GM19395 (cell line): Measurements from ENCODE around the gene TASP1.
A peak's percentile ranks its signal among the peaks of the same experiment; 100 is the strongest.
"Not testable (repeated sequence)": the region's sequence is repeated elsewhere in the genome, so short reads cannot be mapped to it uniquely, and the experiment has no call there.

Source experiments
- ATAC-seq: cut with Tn5 transposase; IDR thresholded peaks from one replicate; pipeline ENCODE4 v1.9.1; 2021; ENCODE audit warnings: mild to moderate bottlenecking, moderate library complexity; ENCODE audit not compliant: unreplicated experiment

The TASP1 gene, protein sequence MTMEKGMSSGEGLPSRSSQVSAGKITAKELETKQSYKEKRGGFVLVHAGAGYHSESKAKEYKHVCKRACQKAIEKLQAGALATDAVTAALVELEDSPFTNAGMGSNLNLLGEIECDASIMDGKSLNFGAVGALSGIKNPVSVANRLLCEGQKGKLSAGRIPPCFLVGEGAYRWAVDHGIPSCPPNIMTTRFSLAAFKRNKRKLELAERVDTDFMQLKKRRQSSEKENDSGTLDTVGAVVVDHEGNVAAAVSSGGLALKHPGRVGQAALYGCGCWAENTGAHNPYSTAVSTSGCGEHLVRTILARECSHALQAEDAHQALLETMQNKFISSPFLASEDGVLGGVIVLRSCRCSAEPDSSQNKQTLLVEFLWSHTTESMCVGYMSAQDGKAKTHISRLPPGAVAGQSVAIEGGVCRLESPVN

DNA sequence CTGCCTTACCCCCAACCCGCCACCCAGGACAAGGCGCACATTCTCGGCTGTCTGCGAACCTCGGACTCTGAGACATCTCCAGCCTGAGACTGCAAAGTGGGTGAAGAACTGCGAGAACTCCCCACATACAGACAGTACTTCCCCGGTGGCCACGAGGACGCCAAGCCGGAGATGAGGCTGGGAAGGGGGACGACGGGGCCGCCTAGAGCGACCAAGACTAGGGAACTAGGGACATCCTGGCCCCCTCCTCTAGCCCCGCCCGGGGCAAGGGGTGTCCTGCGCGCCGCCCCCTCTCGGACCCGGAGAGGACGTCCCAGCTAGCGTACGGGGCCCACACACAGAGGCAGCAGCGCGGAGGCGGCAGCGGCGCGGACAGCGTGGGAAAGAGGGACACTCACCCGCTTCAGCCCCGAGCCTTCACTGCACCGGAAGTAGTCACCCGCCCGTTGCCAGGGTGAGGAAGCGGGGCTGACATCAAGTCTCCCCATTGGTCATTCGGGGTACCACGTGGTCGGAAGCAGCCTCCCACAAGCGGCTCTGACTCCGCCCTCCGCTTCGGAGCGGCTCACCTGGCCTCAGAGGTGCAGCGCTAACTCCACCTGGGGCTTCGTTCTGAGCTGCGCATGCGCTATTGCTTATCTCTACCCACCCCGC, at the start of gene TASP1:
TASP1 (minus strand) TSS at position 437 of the 654 bp plus-strand sequence. CDS start 8,854 bp downstream, outside the sequence.
- ATAC-seq: peak; percentile 100

DNA sequence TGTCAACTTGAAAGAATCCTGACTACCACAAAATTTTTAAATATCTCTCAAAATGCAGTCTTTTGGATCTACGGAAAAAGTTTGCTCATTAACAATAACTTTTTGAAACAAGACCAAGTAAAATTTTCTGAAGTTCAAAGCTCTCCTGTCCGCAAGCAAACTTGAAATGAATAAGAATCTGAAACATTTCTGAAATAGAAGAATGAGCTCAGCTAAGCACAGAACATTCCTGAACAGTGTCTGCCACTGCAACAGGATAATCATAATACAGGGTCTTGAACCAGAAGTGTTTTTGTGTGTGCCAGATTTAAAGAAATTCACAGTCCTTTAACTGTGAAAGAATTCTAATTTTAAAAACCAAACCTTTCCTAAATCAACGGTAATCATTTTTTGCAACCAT, 49.1 kb upstream of the TASP1 start:
- ATAC-seq: no peak

DNA sequence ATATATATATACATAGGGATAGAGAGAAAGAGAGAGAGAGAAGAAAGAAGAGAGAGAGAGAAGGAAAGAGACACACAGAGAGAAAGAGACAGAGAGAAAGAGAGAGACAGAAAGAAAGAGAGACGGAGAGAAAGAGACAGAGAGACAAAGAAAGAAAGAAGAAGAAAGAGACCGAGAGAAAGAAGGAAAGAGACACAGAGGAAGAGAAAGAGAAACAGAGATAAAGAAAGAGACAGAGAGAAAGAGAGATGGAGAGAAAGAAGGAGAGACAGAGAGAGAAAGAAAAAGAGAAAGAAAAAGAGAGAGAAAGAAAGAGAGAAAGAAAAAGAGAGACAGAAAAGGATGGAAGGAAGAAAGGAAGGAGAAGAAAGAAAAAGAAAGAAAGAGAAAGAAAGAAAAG, 46.9 kb upstream of the TASP1 start:
- ATAC-seq: no peak

DNA sequence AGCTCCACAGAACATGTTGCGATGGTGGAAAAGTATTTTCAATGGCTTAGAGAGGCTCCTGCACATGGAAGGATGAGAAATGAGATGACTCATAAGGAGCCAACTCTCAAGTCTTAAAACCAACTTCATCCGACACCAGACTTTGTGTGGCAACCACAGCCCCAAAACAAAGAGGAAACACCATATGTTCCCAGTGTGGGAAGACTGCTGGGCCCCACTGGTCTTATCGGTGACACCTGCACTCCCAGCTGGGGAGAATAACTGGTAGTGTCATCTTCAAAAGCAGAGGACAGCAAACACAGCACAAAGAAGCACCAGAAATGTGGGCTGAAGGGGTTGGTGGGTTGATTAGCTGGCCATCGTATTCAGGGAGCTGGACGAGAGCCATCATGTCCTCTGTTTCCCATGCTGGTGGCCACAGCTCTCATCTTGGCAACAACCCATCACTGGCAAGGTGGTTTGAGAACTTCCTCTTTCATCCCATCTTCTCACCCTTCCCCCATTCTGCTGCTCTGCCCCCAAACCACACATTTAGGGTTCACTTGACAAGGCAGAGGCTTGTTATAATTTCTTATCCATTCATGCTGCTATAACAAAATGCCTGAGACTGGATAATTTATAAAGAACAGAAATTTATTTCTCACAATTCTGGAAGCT, 46.0 kb upstream of the TASP1 start:
- ATAC-seq: peak; percentile 72

- ATAC-seq: no peak
These were observed 45.1 kb upstream of the TASP1 start for GRCh38 chr20:13683833-13684232.

- ATAC-seq: peak; percentile 76
These were observed 42.8 kb upstream of the TASP1 start for GRCh38 chr20:13681248-13682125.

- no peak for ATAC-seq
These were observed 40.2 kb upstream of the TASP1 start for GRCh38 chr20:13678944-13679343.

- ATAC-seq: no peak
These were observed 38.5 kb upstream of the TASP1 start for GRCh38 chr20:13677241-13677640.

GRCh38 chr20:13676682-13677081, 38.0 kb upstream of the TASP1 start:
- no peak for ATAC-seq

GRCh38 chr20:13672690-13673089, 34.0 kb upstream of the TASP1 start:
- no peak for ATAC-seq

- ATAC-seq: no peak
These were observed 33.2 kb upstream of the TASP1 start for GRCh38 chr20:13671916-13672378.

- no peak for ATAC-seq
These were observed 32.8 kb upstream of the TASP1 start for GRCh38 chr20:13671512-13671911.

DNA sequence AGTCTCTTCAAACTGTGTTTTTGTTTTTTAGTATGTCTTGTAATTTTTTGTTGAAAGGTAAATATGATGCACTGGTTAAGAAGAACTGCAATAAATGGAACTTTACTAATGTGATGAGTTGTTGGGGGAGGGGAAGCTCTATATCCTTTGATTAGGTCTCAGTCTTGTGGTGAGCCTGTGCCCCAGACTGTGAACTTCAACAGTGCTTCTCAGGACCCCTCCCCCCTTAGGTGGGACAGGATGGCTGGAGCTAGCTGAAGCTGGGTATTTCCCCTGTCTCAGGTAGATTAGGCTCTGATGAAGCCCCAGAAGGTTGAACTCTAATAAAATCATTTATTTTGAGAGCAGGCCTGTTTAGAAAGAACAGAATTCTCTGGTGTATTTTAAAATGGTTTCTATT, 31.4 kb upstream of the TASP1 start:
- no peak for ATAC-seq

GRCh38 chr20:13665709-13666395, 27.1 kb upstream of the TASP1 start:
- ATAC-seq: no peak

GRCh38 chr20:13661070-13661685, 22.4 kb upstream of the TASP1 start:
- no peak for ATAC-seq

DNA sequence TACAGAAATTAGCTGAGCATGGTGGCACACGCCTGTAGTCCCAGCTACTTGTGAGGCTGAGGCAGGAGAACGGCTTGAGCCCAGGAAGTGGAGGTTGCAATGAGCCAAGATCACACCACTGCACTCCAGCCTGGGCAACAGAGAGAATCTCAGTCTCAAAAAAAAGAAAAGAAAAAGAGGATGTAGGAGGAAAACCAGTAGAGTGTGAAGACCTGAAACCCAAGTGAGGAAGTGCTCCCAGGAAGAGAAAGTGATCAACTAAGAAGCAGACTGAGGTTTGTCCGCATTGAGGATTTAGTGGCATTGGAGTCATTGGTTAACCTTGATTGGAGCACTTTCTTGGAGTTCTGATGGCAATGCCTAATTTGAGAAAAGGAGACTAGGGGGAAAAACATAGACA, 20.6 kb upstream of the TASP1 start:
- ATAC-seq: peak; percentile 96

DNA sequence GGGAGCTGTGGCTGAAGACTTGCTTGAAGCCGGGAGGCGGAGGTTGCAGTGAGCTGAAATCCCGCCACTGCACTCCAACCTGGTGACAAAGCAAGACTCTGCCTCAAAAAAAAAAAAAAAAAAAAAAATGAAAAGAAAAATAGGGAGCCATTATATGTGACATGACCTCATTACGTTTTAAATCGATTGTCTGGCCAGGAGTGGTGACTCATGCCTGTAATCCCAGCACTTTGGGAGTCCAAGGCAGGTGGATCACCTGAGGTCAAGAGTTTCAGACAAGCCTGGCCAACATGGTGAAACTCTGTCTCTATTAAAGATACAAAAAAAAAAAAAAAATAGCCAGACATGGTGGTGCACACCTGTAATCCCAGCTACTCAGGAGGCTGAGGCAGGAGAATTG, 19.3 kb upstream of the TASP1 start:
- not testable (repeated sequence) for ATAC-seq

DNA sequence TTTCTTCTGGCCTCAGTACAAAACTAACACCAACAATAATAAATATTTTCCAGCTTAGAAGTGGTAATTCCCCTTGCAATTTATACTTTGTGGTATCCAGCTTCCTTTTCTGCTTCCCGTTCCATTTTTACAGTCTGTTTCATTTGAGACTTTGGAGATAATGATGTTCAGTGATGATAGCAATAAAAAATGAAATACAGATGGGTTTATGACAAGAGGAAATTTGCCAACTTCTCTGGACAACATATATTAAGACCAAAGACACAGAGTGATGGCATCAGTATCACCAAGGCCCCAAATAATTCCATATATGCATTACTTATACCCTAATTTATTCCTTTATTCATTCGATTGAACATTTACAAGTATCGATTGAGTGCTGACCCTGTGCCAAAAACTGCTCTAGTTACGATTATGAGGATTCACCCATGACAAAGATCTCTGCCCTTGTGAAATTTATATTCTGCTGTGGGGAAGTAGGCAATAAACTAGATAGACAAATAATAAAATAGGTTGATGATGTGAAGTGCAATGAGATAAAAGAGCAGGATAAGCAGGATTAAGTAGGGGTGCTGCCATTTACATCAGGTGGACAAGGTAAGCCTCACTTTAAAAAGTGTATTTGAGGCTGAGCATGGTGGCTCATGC, 18.1 kb upstream of the TASP1 start:
- no peak for ATAC-seq

DNA sequence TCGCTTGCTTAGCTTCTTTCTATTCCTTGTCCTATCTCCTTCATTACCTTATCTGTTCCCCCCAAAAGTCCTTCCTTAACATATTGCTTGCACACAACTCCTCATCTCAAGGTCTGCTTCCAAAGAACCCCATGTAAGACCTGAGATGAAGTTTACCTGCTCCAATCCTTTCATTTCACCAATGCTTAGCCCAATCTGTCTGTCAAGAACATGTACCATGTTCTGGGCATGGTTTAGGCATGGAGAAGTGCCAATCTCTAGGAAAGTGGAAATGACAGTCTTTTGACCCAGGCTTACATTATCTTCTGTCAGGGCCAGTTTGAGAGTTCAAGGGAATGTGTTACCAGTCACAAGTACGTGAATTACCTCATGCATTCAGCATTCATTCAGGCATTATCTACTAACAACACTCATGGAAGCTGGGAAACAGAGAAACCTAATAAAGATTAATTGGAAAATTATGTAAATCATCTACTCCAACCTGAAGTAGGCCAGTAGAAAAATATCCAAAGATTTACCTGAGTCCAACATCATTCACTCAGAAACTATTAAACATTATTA, 15.8 kb upstream of the TASP1 start:
- no peak for ATAC-seq
